Activated CD4-positive, alpha-beta T cell treated with anti-CD3 and anti-CD28 coated beads for 36 hours (primary cell): ENCODE measurements around the gene POLG. TPM values are rescaled to one million over a fixed set of nuclear protein-coding genes. Genes with fewer than 3 reads are reported as not detected.
A peak's percentile ranks its signal among the peaks of the same experiment; 100 is the strongest.

ENCODE experiments used
- ATAC-seq: fragments of 200-7000 bp; cut with Tn5 transposase; one replicate; pipeline ENCODE4 v1.10.0; 2021; ENCODE audit warnings: mild to moderate bottlenecking, moderate library complexity
- CTCF ChIA-PET: fragments of 350-600 bp; sonication (Branson Sonifier 250); formaldehyde crosslinking; loops from one replicate; lab custom pipeline; 2021; ENCODE audit warnings: antibody characterized with exemption; lab: Charles Lee
- POLR2A ChIA-PET: fragments of 350-600 bp; sonication (Branson Sonifier 250); formaldehyde crosslinking; loops from one replicate; lab custom pipeline; 2021; ENCODE audit warnings: antibody characterized with exemption, inconsistent platforms; lab: Charles Lee
- DNase-seq: peaks from one replicate; pipeline ENCODE4 v3.0.0-alpha.2; 2020
- H3K27ac Mint-ChIP-seq: one replicate; pipeline ENCODE4 v1.8.0; 2021; ENCODE audit warnings: mixed read lengths
- H3K27me3 Mint-ChIP-seq: one replicate; pipeline ENCODE4 v1.8.0; 2021; ENCODE audit warnings: mixed read lengths
- H3K36me3 Mint-ChIP-seq: one replicate; pipeline ENCODE4 v1.8.0; 2021; ENCODE audit warnings: low read depth, mixed read lengths
- H3K4me1 Mint-ChIP-seq: one replicate; pipeline ENCODE4 v1.8.0; 2021; ENCODE audit warnings: mixed read lengths
- H3K4me3 Mint-ChIP-seq: one replicate; pipeline ENCODE4 v1.8.0; 2021; ENCODE audit warnings: mild to moderate bottlenecking, moderate library complexity, mixed read lengths
- H3K9me3 Mint-ChIP-seq: one replicate; pipeline ENCODE4 v1.8.0; 2021; ENCODE audit warnings: low read depth, mixed read lengths
- intact Hi-C, 2 experiments: fragments of 100-400 bp; cut with DNase I in 1 of 2; cut with micrococcal nuclease in 1 of 2; formaldehyde crosslinking; loops; one replicate each; pipeline versions ENCODE4 v1.14.2 to v1.15.1; 2022 to 2024; cut with DNase I, micrococcal nuclease
- total RNA-seq, 2 experiments: library from RNA; stranded (reverse); gene quantifications; one replicate each; pipeline ENCODE4 v1.2.3, GENCODE V29; 2021

POLG gene
- total RNA-seq, 2 experiments from 2014 or later = 63.2 to 80.4 TPM

- ChIA-PET CTCF (interaction anchor here (0.6 to 2.9 kb wide), 4 partner anchors 8 to 924 kb away, joined by 3 to 13 read pairs (median 4); no protein-coding TSS in a partner anchor), POLR2A (no interaction called here)
- Mint-ChIP-seq H3K27ac (no peak overlapping the region), H3K27me3 (peaks cover 69% of the 10 kb centered on the region), H3K4me1 (peaks cover 4% of the 10 kb centered on the region), H3K36me3 (no peaks in the 10 kb centered on the region), H3K9me3 (no peaks in the 10 kb centered on the region), H3K4me3 (no peak overlapping the region)
- intact Hi-C loops = loop anchor here in 1 of 2 experiments (2.0 kb wide), 1 partner anchor 40 kb away; no protein-coding TSS in a partner anchor
- DNase-seq (no peak), ATAC-seq (no peak)
These were observed 34.1 kb upstream of the POLG start for GRCh38 chr15:89368566-89369223.

DNA sequence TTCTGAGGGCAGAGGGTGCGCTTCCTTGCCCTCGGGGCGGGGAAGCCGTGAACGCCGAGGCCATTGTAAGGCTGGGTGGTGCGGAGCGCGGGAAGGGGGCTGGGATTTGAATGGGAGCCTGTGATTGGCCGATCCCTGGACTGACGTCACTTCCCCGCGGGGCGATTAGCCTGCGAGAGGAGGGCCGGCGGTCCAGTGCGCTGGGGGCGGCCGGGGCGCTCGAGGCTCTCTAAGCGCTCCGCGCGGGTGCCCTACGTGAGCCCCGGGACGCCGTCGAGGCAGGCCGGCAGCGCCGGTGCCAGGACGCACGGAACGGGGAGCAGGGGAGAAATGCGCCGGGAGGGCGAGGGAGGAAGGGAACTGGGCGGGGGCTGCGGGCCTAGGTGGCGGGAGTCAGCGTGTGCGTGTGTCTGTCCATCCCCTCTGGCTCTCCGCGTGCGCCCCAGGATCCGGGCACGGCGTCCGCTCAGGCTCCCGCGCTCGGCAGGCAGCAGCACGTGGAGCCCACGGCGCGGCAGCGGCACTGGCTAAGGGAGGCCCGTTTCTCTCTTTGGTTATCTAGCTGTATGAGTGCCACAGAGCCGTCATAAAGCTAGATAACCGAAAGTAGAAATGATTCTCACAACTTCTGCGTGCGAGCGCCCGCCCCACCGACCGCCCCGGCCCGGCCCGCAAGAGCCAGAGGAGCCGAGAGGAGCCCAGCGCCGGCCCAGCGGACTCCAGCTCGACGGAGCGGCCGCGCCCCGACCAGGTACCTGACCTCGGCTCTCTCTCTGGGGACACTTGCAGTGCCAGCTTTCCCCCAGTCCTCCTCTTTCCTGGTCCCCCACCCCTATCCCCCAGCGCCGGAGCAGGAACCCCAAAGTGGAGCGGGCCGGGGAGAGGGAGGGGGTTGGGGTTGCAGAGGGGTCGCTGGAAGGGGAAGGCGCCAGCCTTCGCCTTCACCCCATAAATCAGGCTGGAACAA lies 33.1 kb upstream of the POLG start:
- ChIA-PET CTCF (interaction anchor here (0.7 to 2.9 kb wide), 3 partner anchors 9 to 49 kb away, joined by 3 to 13 read pairs (median 4); no protein-coding TSS in a partner anchor), POLR2A (no interaction called here)
- Mint-ChIP-seq H3K4me3 (peak overlapping the region; percentile 27), H3K27me3 (peaks cover 75% of the 10 kb centered on the region), H3K27ac (no peak overlapping the region), H3K36me3 (no peaks in the 10 kb centered on the region), H3K9me3 (no peaks in the 10 kb centered on the region), H3K4me1 (peaks cover 4% of the 10 kb centered on the region)
- DNase-seq (peak; percentile 47), ATAC-seq (peak; percentile 25)
- intact Hi-C loops = loop anchor here in 1 of 2 experiments (2.0 kb wide), 1 partner anchor 41 kb away; no protein-coding TSS in a partner anchor

GRCh38 chr15:89366656-89367393 lies 32.2 kb upstream of the POLG start:
- Mint-ChIP-seq H3K27ac (no peak overlapping the region), H3K4me3 (peak overlapping the region; percentile 27), H3K27me3 (peaks cover 71% of the 10 kb centered on the region), H3K9me3 (no peaks in the 10 kb centered on the region), H3K4me1 (peaks cover 4% of the 10 kb centered on the region), H3K36me3 (no peaks in the 10 kb centered on the region)
- DNase-seq (no peak), ATAC-seq (no peak)
- CTCF ChIA-PET = interaction anchor here (0.6 to 2.9 kb wide), 7 partner anchors 8 to 76 kb away, joined by 3 to 13 read pairs (median 3); no protein-coding TSS in a partner anchor
- intact Hi-C loops = no loop called here
- POLR2A ChIA-PET = no interaction called here

GRCh38 chr15:89365462-89366065 lies 30.9 kb upstream of the POLG start:
- Mint-ChIP-seq H3K27ac (no peak overlapping the region), H3K4me1 (peaks cover 4% of the 10 kb centered on the region), H3K9me3 (no peaks in the 10 kb centered on the region), H3K27me3 (peaks cover 78% of the 10 kb centered on the region), H3K36me3 (no peaks in the 10 kb centered on the region), H3K4me3 (no peak overlapping the region)
- intact Hi-C loops = no loop called here
- ChIA-PET POLR2A (no interaction called here), CTCF (interaction anchor here (1.1 to 9.8 kb wide), 3 partner anchors 42 to 52 kb away, joined by 3 to 108 read pairs (median 3); no protein-coding TSS in a partner anchor)
- ATAC-seq (no peak), DNase-seq (no peak)

- POLR2A ChIA-PET = no interaction called here
These were observed 30.3 kb upstream of the POLG start for GRCh38 chr15:89364741-89365450.

GRCh38 chr15:89364341-89364740 lies 29.7 kb upstream of the POLG start:
- Mint-ChIP-seq H3K9me3 (no peaks in the 10 kb centered on the region), H3K27ac (no peak overlapping the region), H3K36me3 (no peaks in the 10 kb centered on the region), H3K4me1 (peaks cover 4% of the 10 kb centered on the region), H3K4me3 (no peak overlapping the region), H3K27me3 (peaks cover 78% of the 10 kb centered on the region)
- POLR2A ChIA-PET = no interaction called here
- DNase-seq (no peak), ATAC-seq (no peak)
- CTCF ChIA-PET = interaction anchor here (0.6 to 9.8 kb wide), 5 partner anchors 25 to 214 kb away, joined by 3 to 108 read pairs (median 3); no protein-coding TSS in a partner anchor
- intact Hi-C loops = no loop called here

More at GRCh38 chr15:89364741-89365450, 30.3 kb upstream of the POLG start:
- Mint-ChIP-seq H3K27ac (no peak overlapping the region), H3K4me1 (peaks cover 4% of the 10 kb centered on the region), H3K27me3 (peaks cover 79% of the 10 kb centered on the region), H3K9me3 (no peaks in the 10 kb centered on the region), H3K36me3 (no peaks in the 10 kb centered on the region), H3K4me3 (no peak overlapping the region)
- DNase-seq (no peak), ATAC-seq (no peak)
- CTCF ChIA-PET = interaction anchor here (0.6 to 9.8 kb wide), 3 partner anchors 40 to 214 kb away, joined by 3 to 108 read pairs (median 3); no protein-coding TSS in a partner anchor
- intact Hi-C loops = no loop called here

DNA sequence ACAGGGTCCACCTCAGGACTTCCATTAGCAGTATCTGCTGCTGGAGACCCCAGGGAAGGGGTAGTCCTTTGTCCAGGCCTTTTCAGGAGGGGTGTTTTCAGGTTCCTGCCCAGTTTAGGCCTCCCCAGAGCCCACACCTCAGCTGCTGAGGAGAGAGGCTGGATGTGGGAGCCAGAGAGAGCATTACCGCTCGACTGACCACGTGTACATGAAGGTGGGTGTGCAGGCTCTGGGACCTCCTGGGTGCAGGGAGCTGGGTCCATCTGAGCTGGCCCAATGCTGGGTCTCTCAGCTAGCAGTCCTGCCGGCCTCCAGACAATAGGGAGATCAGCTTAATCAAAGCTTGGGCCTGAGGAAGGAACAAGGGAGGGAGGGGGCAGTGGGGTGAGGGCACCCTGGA lies 29.1 kb upstream of the POLG start:
- Mint-ChIP-seq H3K4me3 (no peak overlapping the region), H3K27ac (no peak overlapping the region), H3K9me3 (no peaks in the 10 kb centered on the region), H3K4me1 (peaks cover 4% of the 10 kb centered on the region), H3K27me3 (peaks cover 75% of the 10 kb centered on the region), H3K36me3 (no peaks in the 10 kb centered on the region)
- ATAC-seq (no peak), DNase-seq (no peak)
- ChIA-PET CTCF (interaction anchor here (0.7 to 9.8 kb wide), 4 partner anchors 24 to 96 kb away, joined by 3 to 108 read pairs (median 4); no protein-coding TSS in a partner anchor), POLR2A (no interaction called here)
- intact Hi-C loops = no loop called here

GRCh38 chr15:89363133-89363532 lies 28.5 kb upstream of the POLG start:
- peaks cover 71% of the 10 kb centered on the region for H3K27me3 Mint-ChIP-seq
- peaks cover 4% of the 10 kb centered on the region for H3K4me1 Mint-ChIP-seq
- intact Hi-C loops = no loop called here
- no peak for ATAC-seq
- CTCF ChIA-PET = interaction anchor here (0.7 to 9.8 kb wide), 4 partner anchors 24 to 96 kb away, joined by 3 to 108 read pairs (median 4); no protein-coding TSS in a partner anchor
- DNase-seq = no peak
- no peaks in the 10 kb centered on the region for H3K36me3 Mint-ChIP-seq
- no peak overlapping the region for H3K4me3 Mint-ChIP-seq
- no peak overlapping the region for H3K27ac Mint-ChIP-seq
- POLR2A ChIA-PET = no interaction called here
- no peaks in the 10 kb centered on the region for H3K9me3 Mint-ChIP-seq

DNA sequence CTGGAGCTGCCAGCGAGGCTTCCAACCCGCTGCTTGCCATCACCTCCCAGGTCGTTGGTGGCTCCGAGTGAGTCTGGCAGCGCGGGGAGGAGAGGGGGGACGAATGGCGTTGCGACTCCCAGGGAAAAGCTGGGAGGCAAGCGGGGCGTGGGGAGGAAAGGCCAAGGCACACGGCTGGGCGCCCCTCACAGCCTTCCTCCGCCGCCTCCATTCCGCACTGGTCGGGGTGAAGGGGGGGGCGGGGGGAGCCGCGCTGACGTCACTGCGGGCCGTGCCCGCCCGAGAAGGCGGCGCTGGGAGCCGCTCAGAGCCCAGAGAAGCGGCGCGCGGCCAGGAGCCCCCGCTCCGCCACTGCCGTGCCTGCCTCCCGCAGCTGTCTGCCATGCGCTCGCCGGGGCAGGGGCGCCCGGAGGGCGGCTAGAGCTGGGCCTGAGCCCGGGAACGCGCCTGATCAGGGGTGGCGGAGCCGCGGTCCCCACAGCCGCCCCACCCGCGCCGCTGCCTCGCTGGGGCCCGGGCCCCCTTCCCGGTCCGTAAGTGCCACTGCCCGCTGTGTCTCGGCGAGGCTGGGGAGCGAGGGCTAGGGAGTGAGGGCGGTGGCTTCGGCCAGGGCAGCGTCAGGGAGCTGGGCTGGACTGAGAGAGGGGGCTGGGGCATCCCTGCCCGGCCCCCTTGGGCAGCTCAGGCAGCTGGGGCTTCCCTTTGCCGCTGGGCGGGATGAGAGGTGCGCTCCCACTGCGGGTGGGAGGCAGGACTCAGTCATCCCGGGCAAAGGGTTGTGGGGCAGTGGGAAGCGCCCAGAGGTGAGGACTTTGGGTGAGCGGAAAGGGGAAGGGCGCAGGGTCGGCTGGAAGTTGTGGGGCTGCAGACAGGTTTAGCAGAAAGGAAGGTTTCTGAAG lies 27.8 kb upstream of the POLG start:
- no peak for ATAC-seq
- peak; percentile 21 for DNase-seq
- H3K4me3 Mint-ChIP-seq = no peak overlapping the region
- H3K27ac Mint-ChIP-seq = no peak overlapping the region
- intact Hi-C loops = no loop called here
- peaks cover 75% of the 10 kb centered on the region for H3K27me3 Mint-ChIP-seq
- ChIA-PET POLR2A (no interaction called here), CTCF (interaction anchor here (0.7 to 9.8 kb wide), 2 partner anchors 55 to 156 kb away, joined by 3 to 108 read pairs; no protein-coding TSS in a partner anchor)
- no peaks in the 10 kb centered on the region for H3K36me3 Mint-ChIP-seq
- no peaks in the 10 kb centered on the region for H3K9me3 Mint-ChIP-seq
- peaks cover 4% of the 10 kb centered on the region for H3K4me1 Mint-ChIP-seq
